ENCODE results near the gene TRIM66.

The TRIM66 gene

GRCh38 chr11:8715501-8715900 is 33.0 kb upstream of the TRIM66 start:
- no peak for DNase-seq
- H3K9me3 ChIP-seq (ENCODE audit: control insufficient read depth, low read length): no peaks in the 10 kb centered on the region
- no peak overlapping the region for H3K27ac ChIP-seq (ENCODE audit: insufficient read depth, low read length, poor library complexity, severe bottlenecking)
- H3K27me3 ChIP-seq (replicated peaks; ENCODE audit: control insufficient read depth, insufficient read depth, low read length, poor library complexity, severe bottlenecking): no peaks in the 10 kb centered on the region
- no peaks in the 10 kb centered on the region for H3K36me3 ChIP-seq (ENCODE audit: control insufficient read depth, insufficient read depth, low read length)
- H3K4me1 ChIP-seq (ENCODE audit: control insufficient read depth, insufficient read depth, low read length, poor library complexity, severe bottlenecking): no peaks in the 10 kb centered on the region
- no peak overlapping the region for H3K4me3 ChIP-seq (ENCODE audit: insufficient read depth, low read depth, low read length, poor library complexity, severe bottlenecking)

GRCh38 chr11:8714622-8715225 is 32.3 kb upstream of the TRIM66 start:
- H3K4me3 ChIP-seq (ENCODE audit: insufficient read depth, low read depth, low read length, poor library complexity, severe bottlenecking): no peak overlapping the region
- H3K36me3 ChIP-seq (ENCODE audit: control insufficient read depth, insufficient read depth, low read length): no peaks in the 10 kb centered on the region
- H3K4me1 ChIP-seq (ENCODE audit: control insufficient read depth, insufficient read depth, low read length, poor library complexity, severe bottlenecking): no peaks in the 10 kb centered on the region
- H3K9me3 ChIP-seq (ENCODE audit: control insufficient read depth, low read length): no peaks in the 10 kb centered on the region
- DNase-seq: no peak
- no peaks in the 10 kb centered on the region for H3K27me3 ChIP-seq (replicated peaks; ENCODE audit: control insufficient read depth, insufficient read depth, low read length, poor library complexity, severe bottlenecking)
- no peak overlapping the region for H3K27ac ChIP-seq (ENCODE audit: insufficient read depth, low read length, poor library complexity, severe bottlenecking)

- H3K36me3 ChIP-seq (ENCODE audit: control insufficient read depth, insufficient read depth, low read length): no peaks in the 10 kb centered on the region
- no peak overlapping the region for H3K27ac ChIP-seq (ENCODE audit: insufficient read depth, low read length, poor library complexity, severe bottlenecking)
- no peak for DNase-seq
- H3K27me3 ChIP-seq (replicated peaks; ENCODE audit: control insufficient read depth, insufficient read depth, low read length, poor library complexity, severe bottlenecking): no peaks in the 10 kb centered on the region
- no peaks in the 10 kb centered on the region for H3K4me1 ChIP-seq (ENCODE audit: control insufficient read depth, insufficient read depth, low read length, poor library complexity, severe bottlenecking)
- no peak overlapping the region for H3K4me3 ChIP-seq (ENCODE audit: insufficient read depth, low read depth, low read length, poor library complexity, severe bottlenecking)
- no peaks in the 10 kb centered on the region for H3K9me3 ChIP-seq (ENCODE audit: control insufficient read depth, low read length)
Measured at GRCh38 chr11:8713760-8714454, 31.4 kb upstream of the TRIM66 start.

- Histone ChIP-seq H3K27me3 (replicated peaks; ENCODE audit: control insufficient read depth, insufficient read depth, low read length, poor library complexity, severe bottlenecking) (no peaks in the 10 kb centered on the region), H3K9me3 (ENCODE audit: control insufficient read depth, low read length) (no peaks in the 10 kb centered on the region), H3K4me3 (ENCODE audit: insufficient read depth, low read depth, low read length, poor library complexity, severe bottlenecking) (no peak overlapping the region), H3K4me1 (ENCODE audit: control insufficient read depth, insufficient read depth, low read length, poor library complexity, severe bottlenecking) (no peaks in the 10 kb centered on the region), H3K27ac (ENCODE audit: insufficient read depth, low read length, poor library complexity, severe bottlenecking) (no peak overlapping the region), H3K36me3 (ENCODE audit: control insufficient read depth, insufficient read depth, low read length) (no peaks in the 10 kb centered on the region)
- no peak for DNase-seq
Measured at GRCh38 chr11:8712506-8712905, 30.0 kb upstream of the TRIM66 start.

GRCh38 chr11:8711895-8712442 is 29.5 kb upstream of the TRIM66 start:
- Histone ChIP-seq H3K36me3 (ENCODE audit: control insufficient read depth, insufficient read depth, low read length) (no peaks in the 10 kb centered on the region), H3K4me1 (ENCODE audit: control insufficient read depth, insufficient read depth, low read length, poor library complexity, severe bottlenecking) (no peaks in the 10 kb centered on the region), H3K27me3 (replicated peaks; ENCODE audit: control insufficient read depth, insufficient read depth, low read length, poor library complexity, severe bottlenecking) (no peaks in the 10 kb centered on the region), H3K27ac (ENCODE audit: insufficient read depth, low read length, poor library complexity, severe bottlenecking) (no peak overlapping the region), H3K4me3 (ENCODE audit: insufficient read depth, low read depth, low read length, poor library complexity, severe bottlenecking) (no peak overlapping the region), H3K9me3 (ENCODE audit: control insufficient read depth, low read length) (no peaks in the 10 kb centered on the region)
- no peak for DNase-seq

GRCh38 chr11:8709777-8710176 is 27.3 kb upstream of the TRIM66 start:
- Histone ChIP-seq H3K4me1 (ENCODE audit: control insufficient read depth, insufficient read depth, low read length, poor library complexity, severe bottlenecking) (no peaks in the 10 kb centered on the region), H3K36me3 (ENCODE audit: control insufficient read depth, insufficient read depth, low read length) (no peaks in the 10 kb centered on the region), H3K9me3 (ENCODE audit: control insufficient read depth, low read length) (no peaks in the 10 kb centered on the region), H3K27ac (ENCODE audit: insufficient read depth, low read length, poor library complexity, severe bottlenecking) (no peak overlapping the region), H3K4me3 (ENCODE audit: insufficient read depth, low read depth, low read length, poor library complexity, severe bottlenecking) (no peak overlapping the region), H3K27me3 (replicated peaks; ENCODE audit: control insufficient read depth, insufficient read depth, low read length, poor library complexity, severe bottlenecking) (no peaks in the 10 kb centered on the region)
- no peak for DNase-seq

GRCh38 chr11:8709002-8709672 is 26.7 kb upstream of the TRIM66 start:
- Histone ChIP-seq H3K4me3 (ENCODE audit: insufficient read depth, low read depth, low read length, poor library complexity, severe bottlenecking) (no peak overlapping the region), H3K36me3 (ENCODE audit: control insufficient read depth, insufficient read depth, low read length) (no peaks in the 10 kb centered on the region), H3K27me3 (replicated peaks; ENCODE audit: control insufficient read depth, insufficient read depth, low read length, poor library complexity, severe bottlenecking) (no peaks in the 10 kb centered on the region), H3K27ac (ENCODE audit: insufficient read depth, low read length, poor library complexity, severe bottlenecking) (no peak overlapping the region), H3K9me3 (ENCODE audit: control insufficient read depth, low read length) (no peaks in the 10 kb centered on the region), H3K4me1 (ENCODE audit: control insufficient read depth, insufficient read depth, low read length, poor library complexity, severe bottlenecking) (no peaks in the 10 kb centered on the region)
- DNase-seq: no peak

- Histone ChIP-seq H3K27me3 (replicated peaks; ENCODE audit: control insufficient read depth, insufficient read depth, low read length, poor library complexity, severe bottlenecking) (no peaks in the 10 kb centered on the region), H3K9me3 (ENCODE audit: control insufficient read depth, low read length) (no peaks in the 10 kb centered on the region), H3K27ac (ENCODE audit: insufficient read depth, low read length, poor library complexity, severe bottlenecking) (no peak overlapping the region), H3K36me3 (ENCODE audit: control insufficient read depth, insufficient read depth, low read length) (no peaks in the 10 kb centered on the region), H3K4me1 (ENCODE audit: control insufficient read depth, insufficient read depth, low read length, poor library complexity, severe bottlenecking) (no peaks in the 10 kb centered on the region), H3K4me3 (ENCODE audit: insufficient read depth, low read depth, low read length, poor library complexity, severe bottlenecking) (no peak overlapping the region)
- no peak for DNase-seq
Measured at GRCh38 chr11:8707541-8708191, 25.2 kb upstream of the TRIM66 start.

GRCh38 chr11:8706673-8707432 is 24.4 kb upstream of the TRIM66 start:
- Histone ChIP-seq H3K9me3 (ENCODE audit: control insufficient read depth, low read length) (no peaks in the 10 kb centered on the region), H3K27ac (ENCODE audit: insufficient read depth, low read length, poor library complexity, severe bottlenecking) (no peak overlapping the region), H3K36me3 (ENCODE audit: control insufficient read depth, insufficient read depth, low read length) (no peaks in the 10 kb centered on the region), H3K4me1 (ENCODE audit: control insufficient read depth, insufficient read depth, low read length, poor library complexity, severe bottlenecking) (no peaks in the 10 kb centered on the region), H3K27me3 (replicated peaks; ENCODE audit: control insufficient read depth, insufficient read depth, low read length, poor library complexity, severe bottlenecking) (no peaks in the 10 kb centered on the region), H3K4me3 (ENCODE audit: insufficient read depth, low read depth, low read length, poor library complexity, severe bottlenecking) (no peak overlapping the region)
- DNase-seq: no peak

Data from effector memory CD4-positive, alpha-beta T cell (primary cell).